HCT116 (cell line): Measurements from ENCODE around the gene ZNF462. TPM values are rescaled to one million over a fixed set of nuclear protein-coding genes. Genes with fewer than 3 reads are reported as not detected.

ENCODE experiments used
- ATAC-seq: fragments of 200-7000 bp; cut with Tn5 transposase; 2 replicates; pipeline ENCODE4 v1.9.1; 2020; ENCODE audit warnings: mild to moderate bottlenecking, moderate library complexity
- BruUV-seq: library from RNA; stranded (reverse); fragments of 400-500 nt; replicated peaks from 2 replicates; lab custom pipeline; 2021; lab: Mats Ljungman, UMichigan
- CTCF ChIA-PET: fragments of 300-600 bp; sonication (Branson Sonifier 250); formaldehyde crosslinking; loops from one replicate; lab custom pipeline; 2021; ENCODE audit warnings: antibody characterized with exemption; lab: Charles Lee
- POLR2A ChIA-PET: fragments of 300-600, 350-600 bp; sonication (Branson Sonifier 250); formaldehyde crosslinking; loops from one replicate; lab custom pipeline; 2021; ENCODE audit warnings: antibody characterized with exemption; lab: Charles Lee
- RAD21 ChIA-PET, 2 experiments: fragments of 300-600 bp; sonication (Branson Sonifier 250); formaldehyde crosslinking; loops; one replicate each; lab custom pipeline; 2023; ENCODE audit warnings: low total read pairs in 2 of 2; ENCODE audit not compliant: uncharacterized antibody in 2 of 2, unreplicated experiment in 2 of 2, low non-redundant PET in 1 of 2; lab: Charles Lee
- DNase-seq: peaks from one replicate; pipeline ENCODE4 v3.0.0-alpha.2; 2010; ENCODE audit warnings: low read depth, low spot score
- H2AFZ ChIP-seq: fragments of 200-600 bp; shearing (Covaris generic), sonication (generic); 2 replicates; pipeline ENCODE4 v1.6.1; 2017; ENCODE audit warnings: low read depth, mixed run types, mixed read lengths, antibody characterized with exemption, low read length; ENCODE audit not compliant: poor library complexity, severe bottlenecking
- H3K27ac ChIP-seq: 2 replicates; pipeline ENCODE4 v1.5.1; 2012; ENCODE audit warnings: low read depth, low read length
- H3K27me3 ChIP-seq: fragments of 200-600 bp; sonication (generic); 2 replicates; pipeline ENCODE4 v1.6.1; 2016; ENCODE audit warnings: mixed run types, low read length, mixed read lengths; ENCODE audit not compliant: insufficient read depth
- H3K36me3 ChIP-seq, 2 experiments: fragments of 200-500 bp in 1 of 2; fragments of 200-600 bp in 1 of 2; sonication (Bioruptor generic) in 1 of 2; sonication (generic) in 1 of 2; 2 replicates each; pipeline versions ENCODE4 v1.5.1 to v1.6.1; 2014 to 2016; ENCODE audit warnings: low read length in 2 of 2, inconsistent platforms in 1 of 2, mixed read lengths in 1 of 2, mixed run types in 1 of 2; ENCODE audit not compliant: insufficient read depth in 2 of 2, control insufficient read depth in 1 of 2
- H3K4me1 ChIP-seq, 2 experiments: fragments of 200-600 bp in 1 of 2; sonication (generic) in 1 of 2; 2 replicates each; pipeline versions ENCODE4 v1.5.1 to v1.6.1; 2012 to 2017; ENCODE audit warnings: low read length in 2 of 2, inconsistent platforms in 1 of 2, mild to moderate bottlenecking in 1 of 2, mixed read lengths in 1 of 2, mixed run types in 1 of 2, moderate library complexity in 1 of 2; ENCODE audit not compliant: insufficient read depth in 2 of 2, control insufficient read depth in 1 of 2
- H3K4me2 ChIP-seq: fragments of 200-600 bp; sonication (generic); 2 replicates; pipeline ENCODE4 v1.6.1; 2017; ENCODE audit warnings: mixed run types, low read length, mixed read lengths
- H3K4me3 ChIP-seq, 2 experiments: fragments of 200-600 bp in 1 of 2; sonication (generic) in 1 of 2; replicated peaks in 1 of 2; 2 replicates each; pipeline ENCODE4 v1.5.1; 2011 to 2016; ENCODE audit warnings: low read length in 2 of 2, control low read depth in 1 of 2, low read depth in 1 of 2, mild to moderate bottlenecking in 1 of 2, mixed read lengths in 1 of 2, mixed run types in 1 of 2
- H3K79me2 ChIP-seq: fragments of 200-600 bp; sonication (generic); 2 replicates; pipeline ENCODE4 v1.6.1; 2017; ENCODE audit warnings: mild to moderate bottlenecking, mixed run types, low read length, moderate library complexity, mixed read lengths; ENCODE audit not compliant: insufficient read depth
- H3K9ac ChIP-seq: fragments of 200-600 bp; sonication (generic); 2 replicates; pipeline ENCODE4 v1.6.1; 2016; ENCODE audit warnings: low read length, mixed read lengths
- H3K9me2 ChIP-seq: fragments of 200-600 bp; sonication (generic), shearing (Covaris generic); 2 replicates; pipeline ENCODE4 v1.6.1; 2017; ENCODE audit warnings: mixed run types, mild to moderate bottlenecking, moderate library complexity; ENCODE audit not compliant: insufficient read depth
- H3K9me3 ChIP-seq, 2 experiments: fragments of 200-500 bp in 1 of 2; fragments of 200-600 bp in 1 of 2; sonication (Bioruptor generic) in 1 of 2; sonication (generic) in 1 of 2; 2 replicates each; pipeline ENCODE4 v1.6.1; 2014 to 2017; ENCODE audit warnings: low read length in 2 of 2, mixed read lengths in 2 of 2, inconsistent platforms in 1 of 2, low read depth in 1 of 2, mild to moderate bottlenecking in 1 of 2, mixed run types in 1 of 2, moderate library complexity in 1 of 2; ENCODE audit not compliant: control insufficient read depth in 1 of 2, insufficient read depth in 1 of 2
- H4K20me1 ChIP-seq: fragments of 200-600 bp; sonication (generic), shearing (Covaris generic); 2 replicates; pipeline ENCODE4 v1.6.1; 2017; ENCODE audit warnings: mixed run types, mild to moderate bottlenecking, moderate library complexity; ENCODE audit not compliant: insufficient read depth
- CBX3 ChIP-seq: IDR thresholded peaks from 2 replicates; pipeline ENCODE4 v1.6.1; 2012; ENCODE audit warnings: low read depth
- EZH2 ChIP-seq: fragments of 200-600 bp; sonication (generic); IDR thresholded peaks from 2 replicates; pipeline ENCODE4 v1.6.1; 2017; ENCODE audit warnings: antibody characterized with exemption, mixed run types
- EZH2phosphoT487 ChIP-seq: fragments of 200-600 bp; IDR thresholded peaks from 2 replicates; pipeline ENCODE4 v1.6.1; 2018; ENCODE audit warnings: antibody characterized with exemption, borderline replicate concordance
- FOSL1 ChIP-seq: IDR thresholded peaks from 2 replicates; pipeline ENCODE4 v1.6.1; 2012; ENCODE audit warnings: low read depth
- POLR2A ChIP-seq: IDR thresholded peaks from 2 replicates; pipeline ENCODE4 v1.7.0; 2011; ENCODE audit warnings: borderline replicate concordance; ENCODE audit not compliant: insufficient read depth, insufficient read length; ENCODE audit errors: extremely low read depth
- RAD21 ChIP-seq: IDR thresholded peaks from 2 replicates; pipeline ENCODE4 v1.6.1; 2012; ENCODE audit warnings: low read depth, mild to moderate bottlenecking
- SIN3A ChIP-seq: IDR thresholded peaks from 2 replicates; pipeline ENCODE4 v1.6.1; 2012; ENCODE audit warnings: low read depth
- YY1 ChIP-seq: IDR thresholded peaks from 2 replicates; pipeline ENCODE4 v1.6.1; 2011; ENCODE audit warnings: low read length, low read depth, moderate library complexity, mild to moderate bottlenecking; ENCODE audit not compliant: insufficient replicate concordance; ENCODE audit errors: extremely low read depth
- ZNF274 ChIP-seq: fragments of 200-500 bp; sonication (Bioruptor generic); IDR thresholded peaks from 2 replicates; pipeline ENCODE4 v1.6.1; 2014; ENCODE audit warnings: mild to moderate bottlenecking, low read depth, low read length, inconsistent platforms
- intact Hi-C: fragments of 100-400 bp; cut with micrococcal nuclease; formaldehyde crosslinking; loops from 2 replicates; pipeline ENCODE4 v1.10.0; 2022
- total RNA-seq: library from RNA; stranded (reverse); gene quantifications from one replicate; pipeline ENCODE4 v1.2.1, GENCODE V29; 2021; ENCODE audit not compliant: unreplicated experiment

The ZNF462 gene
- total RNA-seq, 1 experiment from 2014 or later: 18.1 TPM

GRCh38 chr9:106963684-106964083 lies 100.7 kb downstream of the ZNF462 start:
- Histone ChIP-seq H3K79me2 (no peaks in the 10 kb centered on the region), H4K20me1 (no peaks in the 10 kb centered on the region), H3K4me3 (no peak overlapping the region), H3K4me1 (no peaks in the 10 kb centered on the region), H3K9me2 (no peaks in the 10 kb centered on the region), H3K9me3 (no peaks in the 10 kb centered on the region), H3K9ac (no peak overlapping the region), H3K36me3 (no peaks in the 10 kb centered on the region), H3K27ac (no peak overlapping the region), H3K27me3 (no peaks in the 10 kb centered on the region), H3K4me2 (no peak overlapping the region), H2AFZ (no peak overlapping the region)
- RAD21 ChIA-PET: no interaction called here
- intact Hi-C loops: no loop called here
- CTCF ChIA-PET: no interaction called here
- ATAC-seq: no peak
- TF ChIP-seq SIN3A: no peak
- TF ChIP-seq CBX3: no peak
- no peak for TF ChIP-seq POLR2A
- no peak for TF ChIP-seq EZH2phosphoT487
- TF ChIP-seq RAD21: no peak
- no peak for TF ChIP-seq FOSL1
- no peak for TF ChIP-seq YY1
- BruUV-seq: no TSS peak
- DNase-seq: no peak
- POLR2A ChIA-PET: no interaction called here

- Histone ChIP-seq H3K27ac (no peak overlapping the region), H3K4me2 (no peak overlapping the region), H3K9me2 (no peaks in the 10 kb centered on the region), H3K4me3 (no peak overlapping the region), H3K27me3 (no peaks in the 10 kb centered on the region), H2AFZ (no peak overlapping the region), H3K9ac (no peak overlapping the region), H3K79me2 (no peaks in the 10 kb centered on the region), H3K36me3 (no peaks in the 10 kb centered on the region), H3K9me3 (no peaks in the 10 kb centered on the region), H3K4me1 (no peaks in the 10 kb centered on the region), H4K20me1 (no peaks in the 10 kb centered on the region)
- BruUV-seq: no TSS peak
- CTCF ChIA-PET: no interaction called here
- POLR2A ChIA-PET: no interaction called here
- no peak for DNase-seq
- intact Hi-C loops: no loop called here
- TF ChIP-seq EZH2: no peak
- no peak for TF ChIP-seq FOSL1
- no peak for TF ChIP-seq YY1
- TF ChIP-seq SIN3A: no peak
- no peak for TF ChIP-seq ZNF274
- RAD21 ChIA-PET: no interaction called here
- ATAC-seq: no peak
Measured at GRCh38 chr9:106964329-106964728, 101.4 kb downstream of the ZNF462 start.
